ENCODE data around the gene ZNF398. TPM values are rescaled to one million over a fixed set of nuclear protein-coding genes. Genes with fewer than 3 reads are reported as not detected.
A peak's percentile ranks its signal among the peaks of the same experiment; 100 is the strongest.

The ZNF398 gene
- total and polyA plus RNA-seq, 2 of the 13 experiments (the other 11 are each of a cell fraction or from before 2014, with no cell fraction given) = 3.0 to 8.9 TPM

DNA sequence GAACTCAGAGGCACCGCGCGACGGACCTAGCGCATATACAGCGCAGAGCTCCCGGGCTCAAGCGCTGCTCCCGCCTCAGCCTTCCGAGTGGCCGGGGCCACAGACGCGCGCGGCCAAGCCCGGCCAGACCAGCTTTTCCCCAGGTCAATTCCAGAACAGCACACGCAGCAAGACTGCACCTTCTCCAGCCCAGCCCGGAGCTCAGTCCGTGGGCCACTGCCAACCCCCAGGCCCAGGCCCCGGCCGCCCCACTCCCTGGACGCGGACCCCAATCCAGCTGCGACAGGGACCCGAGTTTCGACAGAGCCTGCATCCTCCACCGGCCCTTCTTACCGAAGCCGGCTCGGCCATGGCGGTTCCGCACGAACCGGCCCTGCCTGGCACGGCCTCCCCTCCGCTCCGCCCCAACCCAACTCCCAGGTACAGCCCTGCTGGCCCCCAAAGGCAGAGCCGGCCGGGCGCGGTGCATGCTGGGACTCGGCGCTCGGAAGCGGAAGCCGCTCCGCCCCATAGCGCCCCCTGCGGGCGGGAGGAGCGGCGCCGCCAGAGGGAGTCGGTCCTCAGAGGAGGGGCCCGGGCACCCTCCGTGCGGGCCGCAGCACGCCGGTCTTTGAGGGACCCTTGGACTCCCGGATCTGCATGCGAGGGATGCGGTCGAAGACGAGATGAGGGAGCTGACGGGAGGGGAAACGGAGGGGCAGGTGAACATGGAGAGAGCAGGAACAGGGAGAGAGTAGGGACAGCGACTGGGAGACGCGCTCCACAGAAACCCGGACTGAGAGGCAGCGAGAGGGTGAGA, 21.2 kb upstream of the ZNF398 start, which contains the start of gene ZNF425 (continued):
- TF ChIP-seq EP300 (IDR thresholded peaks at IDR 0.05; ENCODE audit: low read depth in 2 of 2, low read length in 2 of 2) (peak in 1 of 2 experiments; percentile 62; a peak in 1 of 4 replicates), EP300 (CRISPR knock-in tag; IDR thresholded peaks at IDR 0.05; ENCODE audit: borderline replicate concordance) (no peak), ZNF781 (CRISPR knock-in tag; IDR thresholded peaks at IDR 0.05; ENCODE audit: borderline replicate concordance, not compliant biosample characterization) (peak; percentile 65), PHF8 (CRISPR knock-in tag; IDR thresholded peaks at IDR 0.05) (peak; percentile 95), RARG (CRISPR knock-in tag; IDR thresholded peaks at IDR 0.05; ENCODE audit: low read depth) (peak; percentile 81; the same call in 1 of the 2 replicates), FIP1L1 (IDR thresholded peaks at IDR 0.05; ENCODE audit: borderline replicate concordance, insufficient read depth, low read depth, low read length) (no peak; the same call in 1 of the 2 replicates), CBX1 (IDR thresholded peaks at IDR 0.05; ENCODE audit: low read depth) (peak; percentile 94), ZNF790 (CRISPR knock-in tag; IDR thresholded peaks at IDR 0.05; ENCODE audit: borderline replicate concordance) (peak; percentile 30; the same call in 1 of the 2 replicates), DPF2 (CRISPR knock-in tag; IDR thresholded peaks at IDR 0.05; ENCODE audit: borderline replicate concordance, low read depth) (no peak), ZNF34 (CRISPR knock-in tag; IDR thresholded peaks at IDR 0.05; ENCODE audit: borderline replicate concordance) (no peak), RAD21 (CRISPR knock-in tag; IDR thresholded peaks at IDR 0.05) (peak; percentile 85; the same call in 1 of the 2 replicates), FLYWCH1 (CRISPR knock-in tag; IDR thresholded peaks at IDR 0.05) (0 out of 2 replicates have a peak, but pooled peaks have one; percentile 48)
- TF ChIP-seq, protein P1, sequence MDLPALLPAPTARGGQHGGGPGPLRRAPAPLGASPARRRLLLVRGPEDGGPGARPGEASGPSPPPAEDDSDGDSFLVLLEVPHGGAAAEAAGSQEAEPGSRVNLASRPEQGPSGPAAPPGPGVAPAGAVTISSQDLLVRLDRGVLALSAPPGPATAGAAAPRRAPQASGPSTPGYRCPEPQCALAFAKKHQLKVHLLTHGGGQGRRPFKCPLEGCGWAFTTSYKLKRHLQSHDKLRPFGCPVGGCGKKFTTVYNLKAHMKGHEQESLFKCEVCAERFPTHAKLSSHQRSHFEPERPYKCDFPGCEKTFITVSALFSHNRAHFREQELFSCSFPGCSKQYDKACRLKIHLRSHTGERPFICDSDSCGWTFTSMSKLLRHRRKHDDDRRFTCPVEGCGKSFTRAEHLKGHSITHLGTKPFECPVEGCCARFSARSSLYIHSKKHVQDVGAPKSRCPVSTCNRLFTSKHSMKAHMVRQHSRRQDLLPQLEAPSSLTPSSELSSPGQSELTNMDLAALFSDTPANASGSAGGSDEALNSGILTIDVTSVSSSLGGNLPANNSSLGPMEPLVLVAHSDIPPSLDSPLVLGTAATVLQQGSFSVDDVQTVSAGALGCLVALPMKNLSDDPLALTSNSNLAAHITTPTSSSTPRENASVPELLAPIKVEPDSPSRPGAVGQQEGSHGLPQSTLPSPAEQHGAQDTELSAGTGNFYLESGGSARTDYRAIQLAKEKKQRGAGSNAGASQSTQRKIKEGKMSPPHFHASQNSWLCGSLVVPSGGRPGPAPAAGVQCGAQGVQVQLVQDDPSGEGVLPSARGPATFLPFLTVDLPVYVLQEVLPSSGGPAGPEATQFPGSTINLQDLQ (CRISPR knock-in tag; IDR thresholded peaks at IDR 0.05) = peak; percentile 76
- TF ChIP-seq, protein P2, sequence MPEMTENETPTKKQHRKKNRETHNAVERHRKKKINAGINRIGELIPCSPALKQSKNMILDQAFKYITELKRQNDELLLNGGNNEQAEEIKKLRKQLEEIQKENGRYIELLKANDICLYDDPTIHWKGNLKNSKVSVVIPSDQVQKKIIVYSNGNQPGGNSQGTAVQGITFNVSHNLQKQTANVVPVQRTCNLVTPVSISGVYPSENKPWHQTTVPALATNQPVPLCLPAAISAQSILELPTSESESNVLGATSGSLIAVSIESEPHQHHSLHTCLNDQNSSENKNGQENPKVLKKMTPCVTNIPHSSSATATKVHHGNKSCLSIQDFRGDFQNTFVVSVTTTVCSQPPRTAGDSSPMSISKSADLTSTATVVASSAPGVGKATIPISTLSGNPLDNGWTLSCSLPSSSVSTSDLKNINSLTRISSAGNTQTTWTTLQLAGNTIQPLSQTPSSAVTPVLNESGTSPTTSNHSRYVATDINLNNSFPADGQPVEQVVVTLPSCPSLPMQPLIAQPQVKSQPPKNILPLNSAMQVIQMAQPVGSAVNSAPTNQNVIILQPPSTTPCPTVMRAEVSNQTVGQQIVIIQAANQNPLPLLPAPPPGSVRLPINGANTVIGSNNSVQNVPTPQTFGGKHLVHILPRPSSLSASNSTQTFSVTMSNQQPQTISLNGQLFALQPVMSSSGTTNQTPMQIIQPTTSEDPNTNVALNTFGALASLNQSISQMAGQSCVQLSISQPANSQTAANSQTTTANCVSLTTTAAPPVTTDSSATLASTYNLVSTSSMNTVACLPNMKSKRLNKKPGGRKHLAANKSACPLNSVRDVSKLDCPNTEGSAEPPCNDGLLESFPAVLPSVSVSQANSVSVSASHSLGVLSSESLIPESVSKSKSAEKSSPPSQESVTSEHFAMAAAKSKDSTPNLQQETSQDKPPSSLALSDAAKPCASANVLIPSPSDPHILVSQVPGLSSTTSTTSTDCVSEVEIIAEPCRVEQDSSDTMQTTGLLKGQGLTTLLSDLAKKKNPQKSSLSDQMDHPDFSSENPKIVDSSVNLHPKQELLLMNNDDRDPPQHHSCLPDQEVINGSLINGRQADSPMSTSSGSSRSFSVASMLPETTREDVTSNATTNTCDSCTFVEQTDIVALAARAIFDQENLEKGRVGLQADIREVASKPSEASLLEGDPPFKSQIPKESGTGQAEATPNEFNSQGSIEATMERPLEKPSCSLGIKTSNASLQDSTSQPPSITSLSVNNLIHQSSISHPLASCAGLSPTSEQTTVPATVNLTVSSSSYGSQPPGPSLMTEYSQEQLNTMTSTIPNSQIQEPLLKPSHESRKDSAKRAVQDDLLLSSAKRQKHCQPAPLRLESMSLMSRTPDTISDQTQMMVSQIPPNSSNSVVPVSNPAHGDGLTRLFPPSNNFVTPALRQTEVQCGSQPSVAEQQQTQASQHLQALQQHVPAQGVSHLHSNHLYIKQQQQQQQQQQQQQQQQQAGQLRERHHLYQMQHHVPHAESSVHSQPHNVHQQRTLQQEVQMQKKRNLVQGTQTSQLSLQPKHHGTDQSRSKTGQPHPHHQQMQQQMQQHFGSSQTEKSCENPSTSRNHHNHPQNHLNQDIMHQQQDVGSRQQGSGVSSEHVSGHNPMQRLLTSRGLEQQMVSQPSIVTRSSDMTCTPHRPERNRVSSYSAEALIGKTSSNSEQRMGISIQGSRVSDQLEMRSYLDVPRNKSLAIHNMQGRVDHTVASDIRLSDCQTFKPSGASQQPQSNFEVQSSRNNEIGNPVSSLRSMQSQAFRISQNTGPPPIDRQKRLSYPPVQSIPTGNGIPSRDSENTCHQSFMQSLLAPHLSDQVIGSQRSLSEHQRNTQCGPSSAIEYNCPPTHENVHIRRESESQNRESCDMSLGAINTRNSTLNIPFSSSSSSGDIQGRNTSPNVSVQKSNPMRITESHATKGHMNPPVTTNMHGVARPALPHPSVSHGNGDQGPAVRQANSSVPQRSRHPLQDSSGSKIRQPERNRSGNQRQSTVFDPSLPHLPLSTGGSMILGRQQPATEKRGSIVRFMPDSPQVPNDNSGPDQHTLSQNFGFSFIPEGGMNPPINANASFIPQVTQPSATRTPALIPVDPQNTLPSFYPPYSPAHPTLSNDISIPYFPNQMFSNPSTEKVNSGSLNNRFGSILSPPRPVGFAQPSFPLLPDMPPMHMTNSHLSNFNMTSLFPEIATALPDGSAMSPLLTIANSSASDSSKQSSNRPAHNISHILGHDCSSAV (CRISPR knock-in tag; IDR thresholded peaks at IDR 0.05; ENCODE audit: borderline replicate concordance) = no peak
- TF ChIP-seq, protein P3, sequence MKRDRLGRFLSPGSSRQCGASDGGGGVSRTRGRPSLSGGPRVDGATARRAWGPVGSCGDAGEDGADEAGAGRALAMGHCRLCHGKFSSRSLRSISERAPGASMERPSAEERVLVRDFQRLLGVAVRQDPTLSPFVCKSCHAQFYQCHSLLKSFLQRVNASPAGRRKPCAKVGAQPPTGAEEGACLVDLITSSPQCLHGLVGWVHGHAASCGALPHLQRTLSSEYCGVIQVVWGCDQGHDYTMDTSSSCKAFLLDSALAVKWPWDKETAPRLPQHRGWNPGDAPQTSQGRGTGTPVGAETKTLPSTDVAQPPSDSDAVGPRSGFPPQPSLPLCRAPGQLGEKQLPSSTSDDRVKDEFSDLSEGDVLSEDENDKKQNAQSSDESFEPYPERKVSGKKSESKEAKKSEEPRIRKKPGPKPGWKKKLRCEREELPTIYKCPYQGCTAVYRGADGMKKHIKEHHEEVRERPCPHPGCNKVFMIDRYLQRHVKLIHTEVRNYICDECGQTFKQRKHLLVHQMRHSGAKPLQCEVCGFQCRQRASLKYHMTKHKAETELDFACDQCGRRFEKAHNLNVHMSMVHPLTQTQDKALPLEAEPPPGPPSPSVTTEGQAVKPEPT (CRISPR knock-in tag; IDR thresholded peaks at IDR 0.05; ENCODE audit: low read depth) = peak; percentile 62; the same call in 1 of the 2 replicates
